ENCODE measurements around the gene FBXO42.
"Not testable (repeated sequence)": the region's sequence is repeated elsewhere in the genome, so short reads cannot be mapped to it uniquely, and the experiment has no call there.

FBXO42 gene

GRCh38 chr1:16241221-16241708 is 111.0 kb downstream of the FBXO42 start:
- DNase-seq = no peak

- DNase-seq = no peak
Measured at GRCh38 chr1:16239972-16240491, 112.2 kb downstream of the FBXO42 start.

GRCh38 chr1:16237343-16237830 is 114.9 kb downstream of the FBXO42 start:
- no peak for DNase-seq

- DNase-seq = peak; percentile 63
Measured at GRCh38 chr1:16236511-16237342, 115.6 kb downstream of the FBXO42 start, which contains the start of gene CPLANE2. Gene CPLANE2 (minus strand): TSS chr1:16237183. CDS start chr1:16236742, 441 bp downstream.

GRCh38 chr1:16235944-16236510 is 116.3 kb downstream of the FBXO42 start:
- DNase-seq = no peak

GRCh38 chr1:16235347-16235746 is 116.9 kb downstream of the FBXO42 start:
- DNase-seq = no peak

GRCh38 chr1:16233431-16233830 is 118.8 kb downstream of the FBXO42 start:
- no peak for DNase-seq

GRCh38 chr1:16232316-16232710 is 120.0 kb downstream of the FBXO42 start:
- no peak for DNase-seq

- no peak for DNase-seq
Measured at GRCh38 chr1:16231331-16232315, 120.7 kb downstream of the FBXO42 start.

GRCh38 chr1:16230744-16231143 is 121.5 kb downstream of the FBXO42 start:
- no peak for DNase-seq

- no peak for DNase-seq
Measured at GRCh38 chr1:16229976-16230740, 122.1 kb downstream of the FBXO42 start.

- DNase-seq = no peak
Measured at GRCh38 chr1:16226490-16227179, 125.6 kb downstream of the FBXO42 start.

GRCh38 chr1:16226129-16226489 is 126.2 kb downstream of the FBXO42 start:
- no peak for DNase-seq

GRCh38 chr1:16224472-16224871 is 127.8 kb downstream of the FBXO42 start:
- no peak for DNase-seq

- not testable (repeated sequence) for DNase-seq
Measured at GRCh38 chr1:16222716-16223115, 129.6 kb downstream of the FBXO42 start.

GRCh38 chr1:16221499-16221898 is 130.8 kb downstream of the FBXO42 start:
- no peak for DNase-seq

- no peak for DNase-seq
Measured at GRCh38 chr1:16219968-16220500, 132.2 kb downstream of the FBXO42 start.

- DNase-seq = no peak
Measured at GRCh38 chr1:16218674-16219071, 133.6 kb downstream of the FBXO42 start.

GRCh38 chr1:16218014-16218673 is 134.1 kb downstream of the FBXO42 start:
- no peak for DNase-seq

GRCh38 chr1:16217061-16217785 is 135.1 kb downstream of the FBXO42 start:
- peak; percentile 76 for DNase-seq

Measured in GOT3 (cell line).